ENCODE results near the gene FN1.

Gene FN1

DNA sequence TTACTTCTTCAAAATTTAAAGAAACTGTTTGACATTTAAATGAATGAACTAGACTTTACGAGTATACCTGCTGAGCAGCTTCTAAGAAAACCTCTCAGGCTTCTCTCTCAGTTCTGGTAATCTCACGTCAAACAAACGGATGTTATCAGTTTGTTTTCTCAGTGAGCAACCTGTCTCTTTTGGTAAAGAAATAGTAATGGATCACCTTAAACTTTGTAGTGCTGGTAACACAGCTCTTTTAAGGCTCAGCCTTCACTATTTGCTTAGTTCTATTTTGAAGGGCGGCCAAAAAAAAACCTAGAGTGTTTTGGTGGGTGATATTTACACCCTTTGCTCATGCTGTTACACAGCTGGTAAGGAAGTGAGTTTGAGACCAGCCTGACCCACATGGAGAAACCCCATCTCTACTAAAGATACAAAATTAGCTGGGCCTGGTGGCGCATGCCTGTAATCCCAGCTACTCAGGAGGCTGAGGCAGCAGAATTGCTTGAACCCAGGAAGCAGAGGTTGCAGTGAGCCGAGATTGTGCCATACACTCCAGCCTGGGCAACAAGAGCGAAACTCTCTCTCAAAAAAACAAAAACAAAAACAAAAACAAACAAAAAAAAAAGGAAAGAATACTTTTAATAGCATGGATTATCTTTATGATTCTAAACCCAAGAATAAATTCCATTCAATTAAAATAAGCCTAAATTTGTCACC lies 15.9 kb downstream of the FN1 start:
- no peak for TF ChIP-seq CTCF (conservative IDR thresholded peaks at IDR 0.05; ENCODE audit: low read depth, low read length)
- no peak overlapping the region for H3K4me3 ChIP-seq (IDR thresholded peaks at IDR 0.05; ENCODE audit: insufficient read depth, low read depth, low read length)
- no peaks in the 10 kb centered on the region for H3K36me3 ChIP-seq (ENCODE audit: insufficient read depth)
- H4K20me1 ChIP-seq (ENCODE audit: insufficient read depth), result no peaks in the 10 kb centered on the region
- no peak overlapping the region for H3K27ac ChIP-seq
- no peaks in the 10 kb centered on the region for H3K79me2 ChIP-seq (ENCODE audit: insufficient read depth, low read depth)
- H3K4me2 ChIP-seq, result no peak overlapping the region
- H2AFZ ChIP-seq (ENCODE audit: low read depth), result no peak overlapping the region
- no peaks in the 10 kb centered on the region for H3K27me3 ChIP-seq (ENCODE audit: insufficient read depth, low read depth)
- no peaks in the 10 kb centered on the region for H3K4me1 ChIP-seq (ENCODE audit: low read depth, poor library complexity, severe bottlenecking)
- no peak overlapping the region for H3K9ac ChIP-seq

GRCh38 chr2:215419113-215419512 lies 16.8 kb downstream of the FN1 start:
- H3K4me2 ChIP-seq, result no peak overlapping the region
- no peaks in the 10 kb centered on the region for H3K27me3 ChIP-seq (ENCODE audit: insufficient read depth, low read depth)
- no peaks in the 10 kb centered on the region for H4K20me1 ChIP-seq (ENCODE audit: insufficient read depth)
- H3K36me3 ChIP-seq (ENCODE audit: insufficient read depth), result no peaks in the 10 kb centered on the region
- H3K27ac ChIP-seq, result no peak overlapping the region
- H3K4me3 ChIP-seq (IDR thresholded peaks at IDR 0.05; ENCODE audit: insufficient read depth, low read depth, low read length), result no peak overlapping the region
- no peaks in the 10 kb centered on the region for H3K79me2 ChIP-seq (ENCODE audit: insufficient read depth, low read depth)
- TF ChIP-seq CTCF (conservative IDR thresholded peaks at IDR 0.05; ENCODE audit: low read depth, low read length), result no peak
- H3K4me1 ChIP-seq (ENCODE audit: low read depth, poor library complexity, severe bottlenecking), result no peaks in the 10 kb centered on the region
- H3K9ac ChIP-seq, result no peak overlapping the region
- H2AFZ ChIP-seq (ENCODE audit: low read depth), result no peak overlapping the region

DNA sequence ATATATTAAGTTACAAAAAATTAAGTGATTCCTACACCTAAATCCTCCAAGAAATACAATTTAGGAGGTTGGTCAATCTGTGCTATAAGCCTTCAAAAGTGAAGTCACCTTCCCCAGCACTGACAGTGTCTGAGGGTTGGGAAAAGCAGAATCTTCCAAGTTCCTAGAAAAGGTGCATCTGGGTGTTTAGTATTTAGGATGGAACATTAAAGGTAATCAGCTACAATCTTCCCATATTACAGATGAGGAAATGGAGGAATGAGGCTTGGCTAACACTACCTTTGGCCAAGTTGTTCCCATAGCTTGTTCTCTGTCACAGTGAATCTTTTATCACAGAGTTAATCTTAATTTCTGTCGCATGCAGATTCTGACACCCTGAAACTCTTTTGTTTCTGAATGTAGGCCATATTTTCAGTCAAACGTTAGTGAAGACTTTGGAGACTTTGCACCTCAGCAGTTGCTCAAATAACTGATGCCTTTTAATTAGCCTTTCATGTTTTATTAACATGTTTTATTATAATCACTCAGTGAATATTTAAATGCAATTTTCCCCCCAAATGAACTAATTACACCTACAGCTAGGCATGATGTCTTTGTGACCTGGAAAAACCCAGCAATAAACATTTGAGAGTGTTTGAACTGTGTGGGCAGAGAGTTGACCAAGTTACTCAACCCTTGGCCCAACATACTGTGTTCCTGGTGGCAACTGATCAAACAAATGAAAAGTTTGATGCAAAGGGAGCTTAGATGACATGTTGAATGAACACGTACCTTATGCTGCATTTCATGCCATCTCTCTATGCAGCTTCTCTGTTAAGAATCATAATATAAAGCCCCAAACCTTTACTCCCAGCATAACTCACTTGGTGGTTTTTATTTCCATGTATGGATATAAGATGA lies 17.6 kb downstream of the FN1 start:
- H3K4me3 ChIP-seq (IDR thresholded peaks at IDR 0.05; ENCODE audit: insufficient read depth, low read depth, low read length), result no peak overlapping the region
- TF ChIP-seq CTCF (conservative IDR thresholded peaks at IDR 0.05; ENCODE audit: low read depth, low read length), result no peak
- H4K20me1 ChIP-seq (ENCODE audit: insufficient read depth), result no peaks in the 10 kb centered on the region
- H3K4me1 ChIP-seq (ENCODE audit: low read depth, poor library complexity, severe bottlenecking), result no peaks in the 10 kb centered on the region
- no peak overlapping the region for H3K4me2 ChIP-seq
- H3K9ac ChIP-seq, result no peak overlapping the region
- H2AFZ ChIP-seq (ENCODE audit: low read depth), result no peak overlapping the region
- no peak overlapping the region for H3K27ac ChIP-seq
- no peaks in the 10 kb centered on the region for H3K36me3 ChIP-seq (ENCODE audit: insufficient read depth)
- H3K79me2 ChIP-seq (ENCODE audit: insufficient read depth, low read depth), result no peaks in the 10 kb centered on the region
- H3K27me3 ChIP-seq (ENCODE audit: insufficient read depth, low read depth), result no peaks in the 10 kb centered on the region

DNA sequence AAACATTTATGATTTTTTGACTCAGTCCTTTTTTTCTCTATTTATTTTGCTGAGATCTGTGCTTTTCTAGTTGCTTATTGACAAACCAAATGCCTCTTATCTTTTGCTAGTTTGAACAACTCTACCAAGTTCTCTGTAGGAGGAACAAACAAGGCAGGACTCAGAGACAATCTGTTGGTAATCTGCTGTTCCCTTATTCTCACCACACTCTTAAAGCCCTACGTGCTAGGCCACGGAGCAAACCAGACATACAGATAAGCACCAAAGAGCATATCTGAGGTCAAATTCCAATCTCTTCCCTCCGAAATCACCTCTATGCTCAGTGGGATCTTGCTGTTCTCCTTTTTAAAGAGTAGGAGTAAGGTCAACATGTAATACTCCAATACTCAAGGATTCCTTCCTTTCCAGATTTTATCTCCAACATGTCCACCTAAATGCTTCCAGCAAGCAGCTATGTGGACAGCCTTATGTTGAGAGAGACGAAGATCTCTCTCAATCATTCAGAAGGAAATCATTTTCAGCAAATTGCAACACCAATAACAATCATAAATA lies 18.4 kb downstream of the FN1 start:
- no peak for TF ChIP-seq CTCF (conservative IDR thresholded peaks at IDR 0.05; ENCODE audit: low read depth, low read length)
- H4K20me1 ChIP-seq (ENCODE audit: insufficient read depth), result no peaks in the 10 kb centered on the region
- H3K36me3 ChIP-seq (ENCODE audit: insufficient read depth), result no peaks in the 10 kb centered on the region
- H3K79me2 ChIP-seq (ENCODE audit: insufficient read depth, low read depth), result no peaks in the 10 kb centered on the region
- H3K4me3 ChIP-seq (IDR thresholded peaks at IDR 0.05; ENCODE audit: insufficient read depth, low read depth, low read length), result no peak overlapping the region
- H3K27ac ChIP-seq, result no peak overlapping the region
- no peak overlapping the region for H3K4me2 ChIP-seq
- no peak overlapping the region for H3K9ac ChIP-seq
- no peaks in the 10 kb centered on the region for H3K4me1 ChIP-seq (ENCODE audit: low read depth, poor library complexity, severe bottlenecking)
- no peak overlapping the region for H2AFZ ChIP-seq (ENCODE audit: low read depth)
- H3K27me3 ChIP-seq (ENCODE audit: insufficient read depth, low read depth), result no peaks in the 10 kb centered on the region
